Activated gamma-delta T cell (primary cell): ENCODE results near the gene CNTN1.

Experiments used
- DNase-seq: peaks from one replicate; lab custom pipeline; 2025; lab: John Stamatoyannopoulos, UW

Gene CNTN1

GRCh38 chr12:41120211-41120610 is 428.0 kb downstream of the CNTN1 start:
- DNase-seq: no peak

GRCh38 chr12:41121374-41121773 is 429.1 kb downstream of the CNTN1 start:
- no peak for DNase-seq
